Measurements from ENCODE around the gene ANG.
"Not testable (repeated sequence)": the region's sequence is repeated elsewhere in the genome, so short reads cannot be mapped to it uniquely, and the experiment has no call there.

ANG gene

DNA sequence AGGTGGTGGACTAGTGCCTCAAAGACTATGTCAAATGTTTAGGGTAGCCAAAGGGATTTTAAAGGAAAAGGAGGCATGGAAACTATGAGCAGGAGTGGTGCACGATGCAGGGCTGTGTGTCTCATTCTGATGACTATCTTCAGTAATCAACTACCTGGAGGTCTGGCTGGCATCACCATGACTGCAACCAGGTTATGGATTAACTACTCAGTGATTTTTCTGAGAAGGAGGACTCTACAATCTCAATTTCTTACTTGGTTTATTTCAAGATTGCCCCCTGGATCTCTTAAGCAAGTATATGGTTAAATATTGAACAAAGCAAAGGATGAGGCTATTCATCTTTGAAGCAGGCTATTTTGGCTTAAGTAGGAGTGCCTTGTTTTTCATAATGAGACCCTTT is 38.0 kb downstream of the ANG start:
- H3K4me3 ChIP-seq (ENCODE audit: low read depth, low read length): no peak overlapping the region
- TF ChIP-seq, protein P1, sequence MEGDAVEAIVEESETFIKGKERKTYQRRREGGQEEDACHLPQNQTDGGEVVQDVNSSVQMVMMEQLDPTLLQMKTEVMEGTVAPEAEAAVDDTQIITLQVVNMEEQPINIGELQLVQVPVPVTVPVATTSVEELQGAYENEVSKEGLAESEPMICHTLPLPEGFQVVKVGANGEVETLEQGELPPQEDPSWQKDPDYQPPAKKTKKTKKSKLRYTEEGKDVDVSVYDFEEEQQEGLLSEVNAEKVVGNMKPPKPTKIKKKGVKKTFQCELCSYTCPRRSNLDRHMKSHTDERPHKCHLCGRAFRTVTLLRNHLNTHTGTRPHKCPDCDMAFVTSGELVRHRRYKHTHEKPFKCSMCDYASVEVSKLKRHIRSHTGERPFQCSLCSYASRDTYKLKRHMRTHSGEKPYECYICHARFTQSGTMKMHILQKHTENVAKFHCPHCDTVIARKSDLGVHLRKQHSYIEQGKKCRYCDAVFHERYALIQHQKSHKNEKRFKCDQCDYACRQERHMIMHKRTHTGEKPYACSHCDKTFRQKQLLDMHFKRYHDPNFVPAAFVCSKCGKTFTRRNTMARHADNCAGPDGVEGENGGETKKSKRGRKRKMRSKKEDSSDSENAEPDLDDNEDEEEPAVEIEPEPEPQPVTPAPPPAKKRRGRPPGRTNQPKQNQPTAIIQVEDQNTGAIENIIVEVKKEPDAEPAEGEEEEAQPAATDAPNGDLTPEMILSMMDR (conservative IDR thresholded peaks at IDR 0.05; ENCODE audit: low read depth, low read length): no peak
- DNase-seq (ENCODE audit: low read depth): no peak

GRCh38 chr14:20730891-20731290 is 42.3 kb downstream of the ANG start:
- TF ChIP-seq, protein P1 (conservative IDR thresholded peaks at IDR 0.05; ENCODE audit: low read depth, low read length): no peak
- DNase-seq (ENCODE audit: low read depth): no peak
- no peak overlapping the region for H3K4me3 ChIP-seq (ENCODE audit: low read depth, low read length)

DNA sequence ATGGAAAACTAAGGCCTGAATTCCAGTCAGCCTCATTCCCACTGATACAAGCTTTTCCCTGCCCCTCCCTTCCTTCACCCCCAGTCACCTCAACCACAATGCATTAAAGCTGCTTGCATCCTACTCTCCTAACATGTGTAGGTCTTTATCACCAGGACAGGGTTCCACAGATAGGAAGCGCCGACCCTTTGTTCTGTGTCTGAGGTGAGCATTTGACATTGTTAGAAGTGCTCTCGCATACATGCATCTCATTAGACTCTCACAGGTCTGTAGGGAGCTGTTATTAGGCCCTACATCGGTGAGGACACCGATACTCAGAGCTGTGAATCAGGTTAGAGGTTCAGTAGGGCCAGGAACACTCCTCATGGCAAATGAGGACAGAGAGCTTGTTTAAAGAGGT is 43.9 kb downstream of the ANG start:
- no peak overlapping the region for H3K4me3 ChIP-seq (ENCODE audit: low read depth, low read length)
- no peak for DNase-seq (ENCODE audit: low read depth)
- TF ChIP-seq, protein P1 (conservative IDR thresholded peaks at IDR 0.05; ENCODE audit: low read depth, low read length): no peak

DNA sequence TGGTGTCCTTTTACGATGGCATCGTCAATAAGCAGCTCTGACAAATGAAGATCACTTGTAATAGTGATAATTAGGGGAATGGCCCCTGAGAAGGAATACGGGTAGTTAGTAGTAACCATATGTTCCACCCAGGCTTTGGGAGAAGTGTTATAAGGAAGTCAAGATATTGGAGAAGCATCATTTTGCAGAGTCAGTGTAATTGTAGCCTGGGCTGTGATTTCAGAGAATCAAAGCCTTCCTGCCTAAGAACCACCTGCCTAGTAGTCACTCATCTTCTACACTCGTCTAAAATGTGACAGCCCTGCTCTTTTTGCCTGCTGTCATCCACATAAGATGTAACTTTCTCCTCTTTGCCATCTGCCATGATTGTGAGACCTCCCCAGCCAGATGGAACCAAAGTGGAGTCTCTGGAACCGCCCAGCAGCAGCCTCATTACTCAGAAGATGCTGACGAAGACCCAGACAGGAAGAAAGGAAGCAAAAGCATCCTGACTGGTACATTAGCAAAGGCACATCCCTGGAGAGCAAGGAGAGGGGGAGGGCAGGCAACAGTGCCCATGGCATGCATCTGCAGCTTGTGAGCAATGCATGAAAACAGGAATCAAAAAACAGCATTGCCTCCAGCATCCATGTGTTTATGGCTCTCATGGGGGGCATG is 44.5 kb downstream of the ANG start:
- TF ChIP-seq, protein P1 (conservative IDR thresholded peaks at IDR 0.05; ENCODE audit: low read depth, low read length): no peak
- no peak for DNase-seq (ENCODE audit: low read depth)
- no peak overlapping the region for H3K4me3 ChIP-seq (ENCODE audit: low read depth, low read length)

DNA sequence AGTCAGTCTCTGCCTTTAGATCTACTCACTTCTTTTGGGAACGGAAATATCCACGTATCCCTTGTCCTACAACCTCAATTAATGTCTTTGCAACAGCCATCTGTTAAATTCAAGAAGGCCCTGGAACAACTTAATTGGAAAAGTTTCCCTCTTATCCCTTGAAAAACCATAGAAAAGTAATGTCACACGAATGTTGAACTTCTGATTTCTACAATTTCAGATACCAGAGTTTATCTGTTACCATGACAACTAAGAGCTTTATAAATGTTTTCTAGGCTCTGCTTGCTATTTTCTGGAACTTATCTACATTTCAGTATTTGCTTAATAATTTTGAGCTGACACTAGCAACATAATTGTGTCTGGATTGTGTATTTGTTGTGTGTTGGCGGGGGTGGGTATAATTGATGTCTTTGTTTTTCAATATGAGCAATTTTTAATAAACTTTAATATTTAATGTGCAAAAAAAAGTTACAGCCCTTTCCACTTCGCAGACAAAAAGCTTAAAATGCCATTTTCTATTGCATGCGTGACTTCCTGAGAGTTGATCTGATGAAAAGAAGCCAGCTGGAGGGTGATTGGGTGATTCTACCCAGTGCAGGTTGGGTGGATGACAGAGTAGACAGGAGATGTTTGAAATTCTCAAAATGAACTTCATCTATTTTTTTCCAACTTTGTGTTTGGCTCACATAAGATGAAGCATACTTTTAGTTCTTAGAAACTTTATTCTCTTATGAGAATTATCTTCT is 45.3 kb downstream of the ANG start:
- no peak overlapping the region for H3K4me3 ChIP-seq (ENCODE audit: low read depth, low read length)
- no peak for DNase-seq (ENCODE audit: low read depth)
- TF ChIP-seq, protein P1 (conservative IDR thresholded peaks at IDR 0.05; ENCODE audit: low read depth, low read length): no peak

DNA sequence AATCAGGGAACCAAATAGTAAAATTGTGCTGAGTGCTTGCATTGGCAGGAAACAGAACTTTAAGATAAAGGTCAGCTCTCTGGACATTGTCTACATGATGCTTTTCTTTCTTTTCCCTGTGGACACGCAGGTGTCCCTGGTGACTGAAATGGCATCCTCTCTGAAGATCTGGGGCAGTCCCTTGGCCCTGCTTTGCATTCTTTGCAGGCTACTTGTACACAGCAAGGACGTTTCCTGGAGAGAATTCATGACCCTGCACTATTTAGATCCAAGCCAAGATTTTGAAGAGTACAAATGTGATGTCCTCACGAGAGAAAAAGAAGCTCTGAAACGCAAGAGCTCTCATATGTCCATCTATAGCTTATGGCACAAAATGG is 45.9 kb downstream of the ANG start:
- H3K4me3 ChIP-seq (ENCODE audit: low read depth, low read length): no peak overlapping the region
- DNase-seq (ENCODE audit: low read depth): no peak
- TF ChIP-seq, protein P1 (conservative IDR thresholded peaks at IDR 0.05; ENCODE audit: low read depth, low read length): no peak

DNA sequence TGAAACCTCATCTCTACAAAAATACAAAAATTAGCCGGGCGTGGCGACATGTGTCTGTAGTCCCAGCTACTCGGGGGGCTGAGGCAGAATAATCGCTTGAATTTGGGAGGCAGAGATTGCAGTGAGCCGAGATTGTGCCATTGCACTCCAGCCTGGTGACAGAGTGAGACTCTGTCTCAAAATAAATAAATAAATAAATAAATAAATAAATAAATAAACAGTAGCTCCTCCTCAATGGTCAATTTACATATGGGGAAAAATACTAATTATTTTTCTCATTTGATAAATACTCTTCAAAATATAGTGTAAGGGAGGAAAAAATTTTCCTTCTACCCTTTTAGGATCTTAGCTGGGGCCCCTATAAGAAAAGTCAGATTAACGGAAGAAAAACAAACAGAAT is 49.7 kb downstream of the ANG start:
- not testable (repeated sequence) for DNase-seq (ENCODE audit: low read depth); H3K4me3 ChIP-seq (ENCODE audit: low read depth, low read length)

Measured in choroid plexus epithelial cell (primary cell).